HG02943 (cell line): Measurements from ENCODE around the gene LPCAT1.
A peak's percentile ranks its signal among the peaks of the same experiment; 100 is the strongest.
"Not testable (repeated sequence)": the region's sequence is repeated elsewhere in the genome, so short reads cannot be mapped to it uniquely, and the experiment has no call there.

Experiments used
- ATAC-seq: cut with Tn5 transposase; IDR thresholded peaks from one replicate; pipeline ENCODE4 v1.9.1; 2021; ENCODE audit warnings: mild to moderate bottlenecking, low read depth, moderate library complexity; ENCODE audit not compliant: unreplicated experiment

The LPCAT1 gene

GRCh38 chr5:1484730-1485578, 38.8 kb downstream of the LPCAT1 start:
- ATAC-seq: peak; percentile 55

GRCh38 chr5:1483856-1484729, 39.7 kb downstream of the LPCAT1 start:
- ATAC-seq: no peak

- ATAC-seq: no peak
Observed at GRCh38 chr5:1483064-1483463, 40.7 kb downstream of the LPCAT1 start.

- ATAC-seq: no peak
Observed at GRCh38 chr5:1481959-1482331, 41.8 kb downstream of the LPCAT1 start.

GRCh38 chr5:1481266-1481958, 42.3 kb downstream of the LPCAT1 start:
- no peak for ATAC-seq

- ATAC-seq: no peak
Observed at GRCh38 chr5:1480806-1481205, 43.0 kb downstream of the LPCAT1 start.

- no peak for ATAC-seq
Observed at GRCh38 chr5:1480217-1480616, 43.5 kb downstream of the LPCAT1 start.

- ATAC-seq: no peak
Observed at GRCh38 chr5:1479581-1480188, 44.1 kb downstream of the LPCAT1 start.

- no peak for ATAC-seq
Observed at GRCh38 chr5:1479066-1479465, 44.7 kb downstream of the LPCAT1 start.

GRCh38 chr5:1478271-1479035, 45.3 kb downstream of the LPCAT1 start:
- ATAC-seq: no peak

- no peak for ATAC-seq
Observed at GRCh38 chr5:1477341-1477740, 46.4 kb downstream of the LPCAT1 start.

- ATAC-seq: no peak
Observed at GRCh38 chr5:1476967-1477310, 46.8 kb downstream of the LPCAT1 start.

GRCh38 chr5:1476181-1476966, 47.4 kb downstream of the LPCAT1 start:
- no peak for ATAC-seq

- ATAC-seq: not testable (repeated sequence)
Observed at GRCh38 chr5:1475544-1475900, 48.2 kb downstream of the LPCAT1 start.

- ATAC-seq: no peak
Observed at GRCh38 chr5:1474866-1475543, 48.8 kb downstream of the LPCAT1 start.

GRCh38 chr5:1474183-1474839, 49.4 kb downstream of the LPCAT1 start:
- no peak for ATAC-seq

GRCh38 chr5:1473746-1474145, 50.0 kb downstream of the LPCAT1 start:
- ATAC-seq: no peak

GRCh38 chr5:1472964-1473628, 50.7 kb downstream of the LPCAT1 start:
- no peak for ATAC-seq
